Ammon's horn (tissue), 1 donor: ENCODE data around the gene HLA-DMB.

Experiments
- DNase-seq: peaks from one replicate; pipeline ENCODE4 v3.0.0-alpha.2; 2016; ENCODE audit warnings: low spot score

The HLA-DMB gene

DNA sequence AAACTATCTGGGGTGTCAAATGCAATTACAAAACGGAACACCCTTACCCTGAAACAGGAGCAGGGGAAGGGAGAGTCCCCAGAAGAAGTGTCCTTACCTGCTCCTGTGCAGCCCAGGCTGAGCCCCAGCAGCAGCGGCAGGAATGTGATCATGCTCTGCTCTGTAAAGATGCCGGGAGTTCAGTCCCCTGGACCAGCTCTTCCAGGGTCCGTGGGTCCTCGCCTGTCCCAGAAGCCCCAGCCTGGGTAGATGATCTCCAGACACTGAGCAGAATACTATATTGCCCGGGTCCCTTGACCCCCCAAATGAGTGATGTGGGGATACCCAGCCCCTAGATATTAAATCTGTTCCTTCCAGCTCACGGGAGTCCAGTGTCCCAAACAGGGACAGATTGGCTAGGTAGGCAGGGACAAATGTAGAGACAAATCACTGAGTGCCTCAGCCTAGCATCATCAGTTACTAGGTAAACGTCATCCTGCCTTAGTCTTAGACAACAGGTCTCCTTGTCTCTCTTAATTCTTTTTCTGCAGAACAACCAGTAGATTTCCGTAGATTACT is at the start of gene HLA-DMB:
HLA-DMB (minus strand) TSS at position 373 of the 558 bp plus-strand sequence; CDS start at position 152, 221 bp downstream.
- peak; percentile 95 for DNase-seq

DNA sequence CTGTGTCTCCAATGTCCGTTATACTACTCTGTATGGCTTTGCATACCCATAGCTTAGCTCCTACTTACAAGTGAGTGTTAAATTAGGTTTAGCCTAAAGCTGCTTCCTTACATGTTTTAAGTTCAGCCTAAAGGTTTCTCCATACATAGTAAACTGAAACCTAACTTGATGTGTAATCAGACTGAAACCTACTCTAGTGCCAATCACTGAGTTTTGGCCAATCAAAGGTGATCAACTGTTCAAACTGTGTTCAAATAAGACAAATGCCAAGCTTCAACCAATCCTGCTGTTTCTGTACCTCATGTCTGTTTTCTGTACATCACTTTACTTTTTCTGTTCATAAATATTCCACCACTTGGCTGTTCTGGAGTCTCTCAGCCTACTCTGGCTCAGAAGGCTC is 48.5 kb upstream of the HLA-DMB start:
- no peak for DNase-seq

DNA sequence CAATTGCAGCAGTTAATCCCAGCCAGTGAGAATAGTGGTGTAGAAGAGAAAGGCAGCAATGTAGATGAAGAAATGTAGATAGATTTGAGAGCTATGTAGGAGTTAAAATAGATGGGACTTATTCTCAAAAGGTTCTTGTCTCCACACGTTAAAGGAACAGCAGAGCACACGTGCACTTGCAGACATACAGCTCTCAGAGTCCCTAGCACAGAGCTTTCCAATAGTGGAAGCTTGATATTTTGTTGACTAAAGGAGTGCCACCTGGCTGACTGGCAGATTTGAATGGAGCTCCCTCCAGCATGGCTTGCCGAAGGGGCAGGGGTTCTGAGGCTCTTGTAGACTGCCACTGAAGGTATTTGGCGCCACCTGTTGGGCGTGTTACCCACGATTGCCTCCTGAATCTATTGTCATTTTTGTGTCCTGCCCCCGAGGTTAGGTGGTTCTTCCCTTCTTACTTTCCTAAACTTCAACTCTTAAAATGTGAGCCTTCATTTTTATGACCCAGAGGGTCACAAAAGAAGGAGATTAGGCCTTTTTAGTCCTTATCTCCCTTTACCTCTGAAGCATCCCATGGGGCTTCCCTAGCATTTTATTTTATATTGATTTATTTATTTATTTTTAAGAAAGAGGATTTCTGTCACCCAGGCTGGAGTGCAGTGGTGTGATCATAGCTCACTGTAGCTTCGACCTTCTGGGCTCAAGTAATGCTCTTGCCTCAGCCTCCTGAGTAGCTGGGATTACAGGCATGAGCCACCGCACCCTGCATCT is 44.0 kb upstream of the HLA-DMB start:
- DNase-seq, result peak; percentile 94

DNA sequence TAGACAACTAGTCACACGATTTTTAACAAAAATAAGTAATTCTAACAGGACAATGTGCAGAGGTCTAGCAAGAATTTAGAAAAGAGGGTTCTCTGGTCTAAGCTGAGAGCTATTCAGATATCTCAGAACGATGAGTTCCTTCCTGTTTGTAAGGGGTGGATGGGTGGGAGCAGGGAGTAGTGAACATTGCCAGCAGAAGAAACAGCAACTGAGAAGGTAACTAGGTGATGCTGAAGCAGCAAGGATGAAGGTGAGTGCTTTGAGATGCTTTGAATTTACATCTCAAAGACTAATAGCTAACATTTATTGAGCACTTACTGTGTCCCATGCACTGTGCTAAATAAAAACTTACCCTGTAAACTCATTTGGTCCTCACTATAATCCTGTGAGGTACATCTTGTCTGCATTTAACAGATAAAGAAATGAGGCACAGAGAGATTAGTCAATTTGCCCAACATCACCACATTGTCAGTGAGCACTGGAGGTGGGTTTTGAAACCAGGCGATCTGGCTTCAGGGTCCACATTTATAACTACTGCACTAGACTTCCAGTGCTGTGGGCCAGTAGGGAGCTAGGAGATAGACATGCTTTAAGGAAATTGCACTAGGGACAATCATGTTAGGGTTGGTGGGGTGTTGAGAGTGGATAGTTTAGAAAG is 43.3 kb upstream of the HLA-DMB start:
- DNase-seq, result no peak

DNA sequence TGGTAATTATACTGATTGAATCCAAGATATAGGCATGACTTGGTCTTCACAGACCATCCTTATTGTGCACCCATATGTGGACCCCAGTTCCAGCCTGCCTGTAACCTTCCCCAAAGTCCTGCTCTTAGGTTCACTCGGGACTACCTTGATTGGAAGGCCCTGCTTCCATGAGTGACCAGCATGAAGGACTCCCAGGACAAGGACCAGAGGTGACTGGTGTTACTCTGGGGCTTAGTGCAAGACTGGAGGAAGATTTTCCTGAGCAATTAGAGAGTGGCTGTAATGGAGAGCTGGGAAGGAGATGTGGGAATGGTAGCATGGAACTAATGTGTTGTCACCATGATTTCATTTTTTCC is 42.6 kb upstream of the HLA-DMB start:
- no peak for DNase-seq

DNA sequence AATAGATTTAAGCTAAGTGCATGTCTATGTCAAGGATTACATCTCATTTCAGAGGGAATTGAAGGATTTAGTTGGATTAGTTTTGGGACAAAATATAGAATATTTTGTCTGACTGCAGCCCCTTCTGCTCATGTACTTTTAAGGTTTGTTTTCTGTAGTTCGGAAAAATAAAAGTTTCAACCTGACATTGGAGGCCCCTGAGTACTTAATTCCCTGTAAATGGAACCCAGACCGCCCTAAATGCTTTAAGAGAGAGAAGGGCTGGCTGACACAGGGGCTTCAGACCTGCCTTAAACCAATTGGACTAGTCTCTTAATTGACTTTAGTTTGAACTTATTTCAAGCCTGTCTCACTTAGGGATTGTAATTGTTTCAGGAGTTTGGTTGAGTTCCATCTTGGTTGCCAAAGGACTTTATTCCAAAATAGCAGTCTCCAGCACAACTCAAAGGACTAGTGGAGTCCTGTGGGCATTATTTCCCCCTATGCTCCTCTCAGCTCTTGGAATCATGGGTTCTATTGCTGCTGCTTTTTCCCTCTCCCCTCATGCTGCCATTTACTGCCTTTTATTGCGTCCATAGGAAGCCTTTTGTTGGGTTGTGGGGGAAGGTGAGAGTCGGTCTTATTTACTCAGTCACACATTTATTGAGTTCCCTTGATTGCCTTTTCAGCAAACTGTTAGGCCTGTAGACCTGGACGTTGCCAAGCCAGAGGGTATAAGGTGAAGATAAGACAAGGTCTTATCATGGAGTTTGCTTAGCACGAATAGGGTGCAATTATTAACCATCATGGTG is 42.1 kb upstream of the HLA-DMB start:
- DNase-seq, result no peak

DNA sequence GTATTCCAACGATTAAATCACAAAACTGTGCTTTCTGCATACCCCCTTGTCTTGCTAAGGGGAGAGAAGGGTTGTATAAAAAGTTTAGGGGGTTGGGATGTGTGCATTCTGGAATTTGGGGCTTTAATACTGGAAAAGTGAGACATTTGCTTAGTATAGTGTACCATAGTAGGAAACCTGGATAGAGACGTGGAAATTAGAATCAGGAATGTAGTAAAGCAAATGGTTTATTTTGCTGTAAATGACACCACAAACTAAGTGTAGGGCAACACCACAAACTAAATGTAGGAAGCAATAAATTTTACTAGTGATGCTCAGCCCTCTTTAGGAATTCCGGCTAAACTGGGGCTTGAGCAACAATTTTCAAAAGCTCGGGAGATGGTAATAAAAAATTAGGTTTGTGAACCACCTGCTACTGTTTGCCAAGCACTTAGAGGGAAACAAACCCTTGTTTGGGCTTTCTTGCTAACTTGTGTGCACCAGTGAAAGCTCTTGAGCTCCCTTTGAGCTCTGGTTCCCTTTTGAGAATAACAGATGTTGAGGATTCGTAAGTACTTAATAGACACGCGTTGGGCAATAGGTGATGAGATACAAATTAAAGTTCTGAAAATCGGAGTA is 41.4 kb upstream of the HLA-DMB start:
- no peak for DNase-seq

DNA sequence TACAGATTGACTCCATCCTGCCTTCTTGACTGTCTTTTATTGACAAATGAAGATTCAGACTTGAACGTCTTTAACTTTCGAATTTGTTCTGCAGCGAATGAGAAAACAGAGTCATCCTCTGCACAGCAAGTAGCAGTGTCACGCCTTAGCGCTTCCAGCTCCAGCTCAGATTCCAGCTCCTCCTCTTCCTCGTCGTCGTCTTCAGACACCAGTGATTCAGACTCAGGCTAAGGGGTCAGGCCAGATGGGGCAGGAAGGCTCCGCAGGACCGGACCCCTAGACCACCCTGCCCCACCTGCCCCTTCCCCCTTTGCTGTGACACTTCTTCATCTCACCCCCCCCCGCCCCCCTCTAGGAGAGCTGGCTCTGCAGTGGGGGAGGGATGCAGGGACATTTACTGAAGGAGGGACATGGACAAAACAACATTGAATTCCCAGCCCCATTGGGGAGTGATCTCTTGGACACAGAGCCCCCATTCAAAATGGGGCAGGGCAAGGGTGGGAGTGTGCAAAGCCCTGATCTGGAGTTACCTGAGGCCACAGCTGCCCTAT is 39.7 kb upstream of the HLA-DMB start:
- DNase-seq, result no peak

DNA sequence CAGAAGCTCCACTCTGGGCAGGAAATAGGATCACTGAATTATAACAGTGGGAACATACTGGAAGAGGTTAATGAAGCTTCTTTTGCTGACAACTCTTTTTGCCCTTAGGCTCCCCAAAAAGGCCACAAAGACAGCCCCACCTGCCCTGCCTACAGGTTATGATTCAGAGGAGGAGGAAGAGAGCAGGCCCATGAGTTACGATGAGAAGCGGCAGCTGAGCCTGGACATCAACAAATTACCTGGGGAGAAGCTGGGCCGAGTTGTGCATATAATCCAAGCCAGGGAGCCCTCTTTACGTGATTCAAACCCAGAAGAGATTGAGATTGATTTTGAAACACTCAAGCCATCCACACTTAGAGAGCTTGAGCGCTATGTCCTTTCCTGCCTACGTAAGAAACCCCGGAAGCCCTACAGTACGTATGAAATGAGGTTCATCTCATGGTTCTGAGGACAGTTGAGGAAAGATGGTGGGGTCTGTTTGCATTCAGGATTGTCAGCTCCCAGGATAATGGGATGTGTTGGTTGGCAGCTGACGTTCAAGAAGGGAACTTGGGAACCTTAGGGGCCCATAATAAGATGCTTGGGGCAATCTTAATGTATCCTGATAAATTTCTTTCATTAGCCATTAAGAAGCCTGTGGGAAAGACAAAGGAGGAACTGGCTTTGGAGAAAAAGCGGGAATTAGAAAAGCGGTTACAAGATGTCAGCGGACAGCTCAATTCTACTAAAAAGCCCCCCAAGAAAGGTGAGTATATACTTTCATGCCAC is 39.1 kb upstream of the HLA-DMB start:
- DNase-seq, result no peak

DNA sequence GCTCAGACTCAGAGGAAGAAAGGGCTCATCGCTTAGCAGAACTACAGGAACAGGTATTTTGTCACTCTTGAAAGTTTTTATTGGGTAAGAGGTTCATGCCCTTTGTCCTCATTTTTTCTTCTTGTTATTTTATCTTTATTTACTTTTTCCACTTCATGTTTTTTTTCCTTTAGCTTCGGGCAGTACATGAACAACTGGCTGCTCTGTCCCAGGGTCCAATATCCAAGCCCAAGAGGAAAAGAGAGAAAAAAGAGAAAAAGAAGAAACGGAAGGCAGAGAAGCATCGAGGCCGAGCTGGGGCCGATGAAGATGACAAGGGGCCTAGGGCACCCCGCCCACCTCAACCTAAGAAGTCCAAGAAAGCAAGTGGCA is 37.1 kb upstream of the HLA-DMB start:
- no peak for DNase-seq

DNA sequence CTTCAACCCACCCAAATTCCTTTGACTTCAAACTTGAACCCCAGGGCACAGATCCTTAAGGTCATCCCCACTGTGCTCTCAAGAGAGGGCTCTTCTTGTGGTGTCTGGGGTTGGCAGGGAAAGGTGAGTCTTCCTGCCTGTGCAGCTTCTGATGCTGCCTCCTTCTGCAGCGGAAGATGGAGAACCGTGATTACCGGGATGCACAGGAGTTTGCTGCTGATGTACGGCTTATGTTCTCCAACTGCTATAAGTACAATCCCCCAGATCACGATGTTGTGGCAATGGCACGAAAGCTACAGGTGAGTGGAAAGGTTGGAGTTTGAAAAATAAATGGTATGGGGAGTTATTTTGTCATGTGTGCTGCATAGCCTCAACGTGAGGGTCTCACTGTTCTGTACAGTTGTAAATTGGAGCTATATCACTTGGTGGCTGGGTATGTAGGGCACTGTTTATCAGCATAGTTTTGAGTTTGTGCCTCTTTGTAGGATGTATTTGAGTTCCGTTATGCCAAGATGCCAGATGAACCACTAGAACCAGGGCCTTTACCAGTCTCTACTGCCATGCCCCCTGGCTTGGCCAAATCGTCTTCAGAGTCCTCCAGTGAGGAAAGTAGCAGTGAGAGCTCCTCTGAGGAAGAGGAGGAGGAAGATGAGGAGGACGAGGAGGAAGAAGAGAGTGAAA is 36.6 kb upstream of the HLA-DMB start:
- no peak for DNase-seq

DNA sequence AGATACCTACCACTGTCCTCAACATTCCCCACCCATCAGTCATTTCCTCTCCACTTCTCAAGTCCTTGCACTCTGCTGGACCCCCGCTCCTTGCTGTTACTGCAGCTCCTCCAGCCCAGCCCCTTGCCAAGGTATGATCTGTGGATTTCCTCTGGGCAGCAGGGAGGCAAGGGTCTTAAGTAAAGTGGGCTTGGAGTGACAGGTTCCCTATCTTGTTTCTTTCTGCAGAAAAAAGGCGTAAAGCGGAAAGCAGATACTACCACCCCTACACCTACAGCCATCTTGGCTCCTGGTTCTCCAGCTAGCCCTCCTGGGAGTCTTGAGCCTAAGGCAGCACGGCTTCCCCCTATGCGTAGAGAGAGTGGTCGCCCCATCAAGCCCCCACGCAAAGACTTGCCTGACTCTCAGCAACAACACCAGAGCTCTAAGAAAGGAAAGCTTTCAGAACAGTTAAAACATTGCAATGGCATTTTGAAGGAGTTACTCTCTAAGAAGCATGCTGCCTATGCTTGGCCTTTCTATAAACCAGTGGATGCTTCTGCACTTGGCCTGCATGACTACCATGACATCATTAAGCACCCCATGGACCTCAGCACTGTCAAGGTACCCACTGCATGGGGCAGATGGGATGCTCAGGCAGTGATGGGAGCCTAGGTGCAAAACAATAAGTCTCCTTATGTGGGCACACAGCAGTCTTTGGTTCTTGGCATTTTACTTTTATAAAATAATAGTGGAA is 35.7 kb upstream of the HLA-DMB start:
- DNase-seq, result no peak

DNA sequence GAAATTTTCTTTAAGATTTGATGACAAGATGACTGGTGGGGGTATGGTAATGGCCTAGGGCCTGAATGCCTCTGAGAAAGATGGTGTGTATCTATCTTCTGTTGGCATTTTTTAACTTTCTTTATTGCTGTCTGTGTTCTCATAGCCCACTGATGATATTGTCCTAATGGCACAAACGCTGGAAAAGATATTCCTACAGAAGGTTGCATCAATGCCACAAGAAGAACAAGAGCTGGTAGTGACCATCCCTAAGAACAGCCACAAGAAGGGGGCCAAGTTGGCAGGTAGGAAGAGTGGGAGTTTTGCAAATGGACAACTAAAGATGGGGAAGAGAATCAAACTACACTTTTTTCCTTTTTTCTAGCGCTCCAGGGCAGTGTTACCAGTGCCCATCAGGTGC is 35.1 kb upstream of the HLA-DMB start:
- DNase-seq, result no peak

DNA sequence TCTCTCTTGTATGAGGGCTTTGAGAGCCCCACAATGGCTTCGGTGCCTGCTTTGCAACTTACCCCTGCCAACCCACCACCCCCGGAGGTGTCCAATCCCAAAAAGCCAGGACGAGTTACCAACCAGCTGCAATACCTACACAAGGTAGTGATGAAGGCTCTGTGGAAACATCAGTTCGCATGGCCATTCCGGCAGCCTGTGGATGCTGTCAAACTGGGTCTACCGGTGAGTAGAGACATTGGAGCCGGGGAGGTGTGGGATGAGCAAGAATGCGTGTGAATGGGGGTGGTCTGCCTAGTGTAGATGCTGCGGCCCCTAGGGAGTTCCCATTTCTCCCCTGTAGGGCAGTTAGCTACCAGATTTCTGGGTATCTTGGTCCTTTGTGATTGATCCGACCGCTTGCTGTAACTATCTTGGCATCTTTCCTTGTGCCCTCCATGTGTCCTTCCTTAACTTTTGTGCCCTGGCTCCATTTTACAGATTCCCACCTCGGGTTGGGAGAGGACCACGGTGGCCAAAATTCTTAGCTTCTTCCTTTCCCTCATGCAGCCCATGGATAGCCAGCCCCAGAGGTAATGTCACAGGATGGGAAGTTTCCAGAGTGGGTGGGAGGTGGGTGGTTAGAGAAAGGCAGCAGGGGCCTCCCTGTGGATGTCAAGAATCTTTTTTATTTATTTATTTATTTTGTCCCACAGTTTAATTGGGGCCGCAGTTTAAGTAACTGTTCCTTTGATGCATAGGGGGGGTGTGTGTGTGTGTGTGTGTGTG is 33.9 kb upstream of the HLA-DMB start:
- no peak for DNase-seq

DNA sequence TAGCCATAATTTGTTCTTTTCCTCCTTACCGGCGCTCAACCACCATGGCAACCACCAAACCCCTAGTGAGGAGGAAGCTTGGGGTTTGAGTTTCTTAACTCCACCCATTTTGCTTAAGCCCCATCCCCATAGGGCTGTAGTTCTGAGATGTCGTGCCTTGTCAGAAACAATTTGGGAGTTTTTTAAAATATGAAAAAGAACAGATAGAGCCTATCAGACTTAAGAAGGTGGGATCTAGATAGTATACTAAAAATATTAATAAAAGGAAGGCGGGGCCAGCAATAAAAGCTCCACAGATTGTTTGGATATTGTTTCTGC is 33.1 kb upstream of the HLA-DMB start:
- no peak for DNase-seq

DNA sequence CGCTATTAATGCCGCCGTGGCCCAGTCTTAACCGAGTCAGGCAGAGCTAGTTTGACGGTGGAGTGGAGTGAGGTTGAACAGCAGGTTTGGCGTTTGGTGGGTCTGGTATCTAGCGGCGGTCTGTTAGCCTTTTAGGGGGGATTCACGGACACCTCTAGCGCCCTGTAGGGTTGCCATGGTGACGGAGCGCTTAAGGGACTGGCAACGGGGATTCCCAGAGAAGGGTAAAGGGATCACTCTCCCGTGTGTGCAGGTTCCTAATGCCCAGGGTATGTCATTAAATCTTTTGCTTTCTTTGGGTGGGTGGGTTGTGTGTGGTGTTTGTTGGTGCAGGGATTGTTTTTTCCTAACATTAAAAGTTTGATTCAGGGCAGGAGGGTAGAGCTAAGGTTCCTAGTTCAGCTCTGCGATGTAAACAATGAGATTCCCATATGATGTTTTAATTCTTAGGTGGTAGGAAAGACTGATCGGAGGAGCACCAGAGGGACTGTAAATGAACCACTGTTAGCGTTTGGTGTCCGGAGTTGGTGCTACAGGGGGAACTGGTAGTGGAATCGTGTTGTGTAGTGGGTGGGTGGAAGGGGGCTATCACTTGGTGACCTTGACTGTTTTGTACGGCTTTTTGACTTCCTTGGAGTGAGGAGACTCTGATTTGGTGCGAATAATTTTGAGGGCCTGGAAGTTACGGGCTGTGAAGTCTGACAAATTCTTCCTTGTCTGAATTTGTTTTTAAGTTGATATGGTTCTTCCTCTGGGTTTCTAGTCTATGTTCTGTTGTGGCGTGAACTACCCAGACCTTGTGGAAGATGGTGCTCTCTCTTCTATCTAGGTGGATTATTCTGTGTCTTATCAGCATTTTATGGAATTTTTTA is 32.6 kb upstream of the HLA-DMB start:
- DNase-seq, result peak; percentile 45

DNA sequence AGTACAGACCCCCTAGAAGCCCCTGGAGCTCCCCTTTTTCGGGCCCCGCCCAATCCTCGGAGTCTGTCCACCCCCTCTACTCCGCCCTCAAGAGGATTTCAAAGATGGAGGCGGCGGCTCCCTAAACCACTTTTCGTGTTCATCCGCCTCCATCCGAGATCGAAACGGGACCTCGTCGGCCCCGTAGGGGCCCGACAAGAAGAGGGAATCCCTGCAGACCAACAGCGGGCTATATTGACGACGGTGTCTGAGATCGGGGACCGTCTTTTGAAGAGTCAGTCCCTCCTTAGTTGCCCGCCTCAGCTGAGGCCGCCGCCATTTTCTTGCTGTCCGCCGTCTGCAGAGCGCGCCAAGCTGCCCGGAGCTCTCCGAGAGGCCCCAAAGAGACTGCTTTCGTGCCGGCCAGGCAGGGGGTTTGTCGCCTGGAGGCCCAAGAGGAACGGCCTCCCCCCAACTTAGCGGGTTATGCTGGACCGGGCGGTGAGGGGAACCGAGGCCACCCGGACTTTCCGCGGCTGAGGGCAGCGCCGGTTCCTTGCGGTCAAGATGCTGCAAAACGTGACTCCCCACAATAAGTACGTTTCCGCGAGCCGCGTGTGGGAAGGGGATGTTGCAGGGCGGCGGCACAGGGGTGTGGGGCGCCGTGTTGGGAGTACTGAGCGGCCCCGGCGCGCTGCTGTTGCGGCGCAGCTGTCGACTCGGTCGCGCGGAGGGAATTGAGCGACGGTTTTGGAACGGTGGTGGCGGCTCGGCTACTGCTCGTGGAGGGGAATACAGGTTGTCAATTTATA is 31.7 kb upstream of the HLA-DMB start:
- no peak for DNase-seq
